ENCODE data around the gene PRDX5.

- TF ChIP-seq MAX (IDR thresholded peaks at IDR 0.05) (no peak), REST (IDR thresholded peaks at IDR 0.05) (no peak), CTCF (IDR thresholded peaks at IDR 0.05; ENCODE audit: low read depth, low read length, missing input control) (no peak), SP1 (IDR thresholded peaks at IDR 0.05) (no peak), TAF1 (conservative IDR thresholded peaks at IDR 0.05) (no peak)
Measured at GRCh38 chr11:64281957-64282770, 35.8 kb upstream of the PRDX5 start.
